Measurements from ENCODE around the gene IWS1.
"Not testable (repeated sequence)": the region's sequence is repeated elsewhere in the genome, so short reads cannot be mapped to it uniquely, and the experiment has no call there.

IWS1 gene

GRCh38 chr2:127526132-127527000 is at the start of gene IWS1:
Gene IWS1, minus strand, starts transcription at chr2:127526489. Its CDS starts 281 bp downstream, at chr2:127526208.
- DNase-seq: peak; percentile 90 to 98 (median 96)
- intact Hi-C loops (cut with DNase I): loop anchor here (5.0 to 10.0 kb wide), 3 partner anchors 128 to 176 kb away; partner anchors contain the start of genes MAP3K2 and SFT2D3

- intact Hi-C loops (cut with DNase I): no loop called here
Observed at GRCh38 chr2:127575941-127576432, 49.7 kb upstream of the IWS1 start.

GRCh38 chr2:127575185-127575765 is 49.0 kb upstream of the IWS1 start:
- intact Hi-C loops (cut with DNase I): no loop called here
- peak in 3 of 42 donors; percentile 3 to 5 (median 4) for DNase-seq

More at GRCh38 chr2:127575941-127576432, 49.7 kb upstream of the IWS1 start:
- peak in 3 of 42 donors; percentile 7 to 10 (median 9) for DNase-seq

- peak in 3 of 42 donors; percentile 2 to 15 (median 11) for DNase-seq
Observed at GRCh38 chr2:127574656-127575055, 48.4 kb upstream of the IWS1 start.

GRCh38 chr2:127573771-127574170 is 47.5 kb upstream of the IWS1 start:
- intact Hi-C loops (cut with DNase I): no loop called here
- DNase-seq: peak in 5 of 42 donors; percentile 2 to 19 (median 5)

More at GRCh38 chr2:127574656-127575055, 48.4 kb upstream of the IWS1 start:
- intact Hi-C loops (cut with DNase I): no loop called here

GRCh38 chr2:127573298-127573697 is 47.0 kb upstream of the IWS1 start:
- intact Hi-C loops (cut with DNase I): no loop called here
- peak in 4 of 42 donors; percentile 1 to 3 (median 2) for DNase-seq

- DNase-seq: peak in 4 of 42 donors; percentile 2 to 19 (median 7)
- intact Hi-C loops (cut with DNase I): no loop called here
Observed at GRCh38 chr2:127572841-127573240, 46.6 kb upstream of the IWS1 start.

- intact Hi-C loops (cut with DNase I); DNase-seq: not testable (repeated sequence)
Observed at GRCh38 chr2:127572352-127572751, 46.1 kb upstream of the IWS1 start.

- intact Hi-C loops (cut with DNase I): no loop called here
- peak in 16 of 42 donors; percentile 18 to 70 (median 35) for DNase-seq
Observed at GRCh38 chr2:127570282-127571250, 44.3 kb upstream of the IWS1 start.

- intact Hi-C loops (cut with DNase I): no loop called here
- DNase-seq: no peak
Observed at GRCh38 chr2:127569666-127570065, 43.4 kb upstream of the IWS1 start.

- intact Hi-C loops (cut with DNase I): no loop called here
- DNase-seq: peak in 4 of 42 donors; percentile 2 to 16 (median 4)
Observed at GRCh38 chr2:127568128-127568527, 41.8 kb upstream of the IWS1 start.

- intact Hi-C loops (cut with DNase I): no loop called here
- DNase-seq: peak in 2 of 42 donors; percentile 4 to 16
Observed at GRCh38 chr2:127567351-127567854, 41.1 kb upstream of the IWS1 start.

- intact Hi-C loops (cut with DNase I): no loop called here
- DNase-seq: peak in 3 of 42 donors; percentile 7 to 30 (median 11)
Observed at GRCh38 chr2:127566576-127566975, 40.3 kb upstream of the IWS1 start.

GRCh38 chr2:127566139-127566417 is 39.8 kb upstream of the IWS1 start:
- DNase-seq: peak in 1 of 42 donors; percentile 19
- intact Hi-C loops (cut with DNase I): no loop called here

GRCh38 chr2:127565261-127566138 is 39.2 kb upstream of the IWS1 start:
- intact Hi-C loops (cut with DNase I): no loop called here
- DNase-seq: peak in 3 of 42 donors; percentile 8 to 30 (median 17)

GRCh38 chr2:127564429-127565260 is 38.4 kb upstream of the IWS1 start:
- intact Hi-C loops (cut with DNase I): no loop called here
- DNase-seq: peak in 2 of 42 donors; percentile 12 to 19
